T follicular helper cell (primary cell): ENCODE data around the gene BRSK1.

Experiments
- DNase-seq: peaks from one replicate; pipeline ENCODE4 v3.0.0-alpha.2; 2020; ENCODE audit warnings: low read depth

BRSK1 gene

GRCh38 chr19:55273978-55274707 is 9.7 kb upstream of the BRSK1 start:
- DNase-seq, result no peak

GRCh38 chr19:55275851-55276719 is 7.7 kb upstream of the BRSK1 start:
- no peak for DNase-seq

- no peak for DNase-seq
Measured at GRCh38 chr19:55276720-55277430, 6.9 kb upstream of the BRSK1 start.

GRCh38 chr19:55277494-55277893 is 6.3 kb upstream of the BRSK1 start:
- DNase-seq, result no peak

GRCh38 chr19:55278391-55279135 is 5.2 kb upstream of the BRSK1 start:
- no peak for DNase-seq

- no peak for DNase-seq
Measured at GRCh38 chr19:55279340-55279739, 4.5 kb upstream of the BRSK1 start.

- peak; percentile 91 for DNase-seq
Measured at GRCh38 chr19:55279770-55280643, 3.8 kb upstream of the BRSK1 start, which contains the start of gene HSPBP1. Gene HSPBP1 (minus strand): TSS chr19:55280110. CDS start chr19:55279608, 502 bp downstream.

- no peak for DNase-seq
Measured at GRCh38 chr19:55284405-55285058, 735 bp downstream of the BRSK1 start.

- DNase-seq, result no peak
Measured at GRCh38 chr19:55285229-55285890, 1.6 kb downstream of the BRSK1 start.

GRCh38 chr19:55287361-55288079 is 3.7 kb downstream of the BRSK1 start:
- no peak for DNase-seq

- DNase-seq, result no peak
Measured at GRCh38 chr19:55289117-55289796, 5.5 kb downstream of the BRSK1 start.

GRCh38 chr19:55297267-55297666 is 13.5 kb downstream of the BRSK1 start:
- no peak for DNase-seq

- no peak for DNase-seq
Measured at GRCh38 chr19:55299991-55300390, 16.2 kb downstream of the BRSK1 start.

- no peak for DNase-seq
Measured at GRCh38 chr19:55300886-55301458, 17.2 kb downstream of the BRSK1 start.

- peak; percentile 87 for DNase-seq
Measured at GRCh38 chr19:55301459-55302317, 17.9 kb downstream of the BRSK1 start.

GRCh38 chr19:55302318-55302703 is 18.5 kb downstream of the BRSK1 start:
- DNase-seq, result no peak

- DNase-seq, result no peak
Measured at GRCh38 chr19:55303477-55303876, 19.7 kb downstream of the BRSK1 start.
